Skin epidermis (tissue), 12 donors: ENCODE measurements around the gene FGR.

ENCODE experiments used
- H3K27ac ChIP-seq, 21 experiments: fragments of 200-600 bp; sonication (generic) in 11 of 21; one replicate each; pipeline ENCODE4 v1.5.0; 2020; ENCODE audit warnings: mild to moderate bottlenecking in 3 of 21, inconsistent platforms in 2 of 21, moderate library complexity in 2 of 21
- H3K4me3 ChIP-seq, 7 experiments: fragments of 200-600 bp; sonication (generic) in 2 of 7; one replicate each; pipeline ENCODE4 v1.5.0; 2020; ENCODE audit warnings: inconsistent platforms in 2 of 7, mild to moderate bottlenecking in 2 of 7, moderate library complexity in 1 of 7

FGR gene

DNA sequence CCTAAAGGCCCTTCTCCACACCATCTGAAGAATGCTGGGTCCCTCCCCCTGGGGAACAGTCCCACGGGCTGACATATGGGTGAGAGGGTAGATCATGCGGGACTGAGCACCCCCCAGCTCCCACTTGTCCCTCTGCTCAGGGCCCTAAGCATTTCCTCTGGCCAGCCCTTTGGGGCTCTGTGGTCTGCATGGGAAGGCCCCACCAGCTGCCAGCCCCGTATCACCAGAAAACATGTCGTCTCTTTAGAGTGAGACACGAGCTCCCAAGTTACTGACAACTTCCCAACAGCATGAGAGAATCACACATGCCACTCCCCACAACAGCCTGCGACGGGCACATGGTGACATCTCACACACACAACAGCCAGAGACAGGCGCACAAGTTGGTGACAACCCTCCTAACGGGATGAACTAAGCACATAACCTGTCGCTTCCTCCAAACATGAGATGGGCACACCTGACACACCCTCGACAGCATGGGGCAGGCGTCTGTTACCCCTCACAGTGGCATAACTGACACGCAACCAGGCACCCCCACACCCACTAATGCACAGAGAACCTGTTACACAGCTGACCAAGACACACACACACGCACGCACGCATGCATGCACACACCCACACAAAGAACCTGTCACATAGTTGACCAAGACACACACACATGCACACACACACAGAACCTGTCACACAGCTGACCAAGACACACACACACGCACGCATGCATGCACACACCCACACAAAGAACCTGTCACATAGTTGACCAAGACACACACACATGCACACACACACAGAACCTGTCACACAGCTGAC is 72.2 kb downstream of the FGR start:
- H3K4me3 ChIP-seq = no peak overlapping the region

More for the DNA sequence above, 72.2 kb downstream of the FGR start:
- H3K27ac ChIP-seq = peak overlapping the region in 15 of 21 experiments; percentile 7 to 81 (median 69)
